NCI-H1417 treated with DMSO at 0.1 percent for 48 hours (cell line): Measurements from ENCODE around the gene DIABLO.
"Not testable (repeated sequence)": the region's sequence is repeated elsewhere in the genome, so short reads cannot be mapped to it uniquely, and the experiment has no call there.

Source experiments
- DNase-seq: peaks from one replicate; lab custom pipeline; 2025; lab: John Stamatoyannopoulos, UW

DIABLO gene

DNA sequence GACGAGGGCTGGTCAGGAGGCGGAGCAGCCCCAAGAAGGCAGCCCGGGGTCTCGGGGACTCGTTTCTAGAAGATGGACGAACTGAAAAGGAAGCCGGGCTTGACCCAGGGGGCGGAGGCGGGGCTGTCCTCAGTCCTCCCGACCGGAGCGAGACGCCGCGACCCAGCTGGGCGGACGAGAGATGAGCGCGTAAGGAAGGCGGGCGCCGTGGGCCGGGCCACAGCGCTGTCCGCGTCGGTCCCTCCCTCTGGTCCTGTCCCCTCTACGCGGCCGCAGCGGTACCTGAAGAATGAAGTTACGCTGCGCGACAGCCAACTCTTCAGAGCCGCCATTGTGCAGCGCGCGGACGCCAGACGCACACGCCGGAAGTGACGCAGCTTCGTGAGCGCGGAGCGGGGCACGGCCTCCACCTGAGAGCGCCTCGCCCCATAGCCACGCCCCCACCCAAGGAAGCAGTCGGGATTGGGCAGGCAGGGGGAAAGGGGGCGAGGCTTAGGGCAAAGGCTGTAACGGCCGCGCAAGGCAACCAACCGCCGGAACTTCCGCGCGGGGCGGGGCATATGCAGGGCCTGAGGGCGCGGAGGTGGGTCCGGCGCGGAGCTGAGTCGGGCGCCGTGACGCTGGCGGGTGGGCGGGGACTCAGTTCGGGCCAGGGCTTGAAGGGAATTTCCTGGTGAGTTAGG, at the start of gene DIABLO:
Gene DIABLO, minus strand, starts transcription at position 370 of the 683 bp plus-strand sequence. Its CDS starts 38 bp downstream, at position 332.
- peak; percentile 97 for DNase-seq

GRCh38 chr12:122275459-122275858, 49.6 kb upstream of the DIABLO start:
- no peak for DNase-seq

DNA sequence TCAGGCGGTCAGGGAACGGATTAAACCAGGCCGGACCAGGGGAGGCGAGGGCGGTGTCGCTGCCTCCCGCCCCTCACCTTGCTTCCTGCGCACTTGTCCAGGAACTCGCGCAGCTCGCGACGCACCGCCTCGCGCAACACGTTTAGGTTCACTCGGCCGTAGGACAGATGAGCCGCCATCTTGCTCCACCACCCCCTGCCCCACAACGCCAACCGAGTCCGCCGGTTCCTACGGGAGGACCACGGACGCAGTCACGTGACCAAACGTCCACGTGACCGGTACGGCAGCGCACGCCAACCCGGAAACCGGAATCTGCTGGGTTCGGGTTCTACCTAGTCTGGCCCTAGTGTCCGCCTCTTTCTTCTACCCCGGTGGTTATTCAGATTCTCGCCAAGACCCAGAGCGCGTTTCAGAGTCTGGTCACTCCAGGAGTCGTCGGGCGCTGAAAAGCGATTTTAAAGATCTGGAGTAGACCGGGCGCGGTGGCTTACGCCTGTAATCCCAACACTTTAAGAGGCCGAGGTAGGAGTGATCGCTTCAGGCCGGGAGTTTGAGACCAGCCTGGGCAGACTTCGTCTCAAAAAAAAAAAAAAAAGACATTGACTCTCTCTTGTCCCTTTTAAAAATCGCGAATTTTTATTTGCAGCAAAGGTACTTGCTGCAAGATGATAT, 40.5 kb upstream of the DIABLO start, which contains the start of gene VPS33A:
Gene VPS33A, minus strand, starts transcription at position 265 of the 672 bp plus-strand sequence. Its CDS starts 86 bp downstream, at position 179.
- peak; percentile 78 for DNase-seq

DNA sequence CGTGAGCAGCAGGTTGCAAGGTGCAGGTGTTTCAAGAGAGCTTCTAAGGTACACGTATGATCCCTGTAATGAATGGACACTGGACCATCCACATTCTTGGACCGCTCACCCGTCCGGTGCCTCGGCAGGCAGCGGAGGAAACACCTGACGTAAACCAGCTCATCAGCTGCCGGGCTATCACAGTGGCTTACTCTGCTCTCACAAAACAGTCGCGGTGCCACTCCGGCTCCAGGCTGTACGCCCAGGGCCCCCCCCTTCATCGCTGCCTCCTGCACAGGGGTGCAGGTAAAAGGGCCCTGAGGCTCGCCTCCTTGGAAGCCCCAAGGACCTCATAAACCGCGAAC, 40.0 kb upstream of the DIABLO start:
- peak; percentile 59 for DNase-seq

DNA sequence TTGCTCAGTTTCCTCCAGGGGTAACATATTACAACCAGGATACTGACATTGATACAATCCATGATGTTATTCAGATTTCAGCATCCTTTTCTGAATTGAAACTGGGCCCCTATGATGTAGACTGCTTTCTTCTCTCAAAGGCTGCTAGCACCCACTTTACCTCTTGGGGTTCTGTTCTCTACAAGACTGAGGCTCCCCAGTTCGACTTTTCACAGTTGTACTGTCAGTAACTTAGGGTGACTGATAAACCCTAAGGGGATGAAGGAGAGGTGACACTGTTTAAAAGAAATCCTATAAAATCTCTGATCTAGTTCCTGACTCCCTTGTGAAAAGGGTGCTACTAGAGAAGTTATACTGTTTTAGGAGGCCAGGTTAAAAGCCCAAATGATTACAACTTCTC, 39.6 kb upstream of the DIABLO start:
- DNase-seq: no peak

DNA sequence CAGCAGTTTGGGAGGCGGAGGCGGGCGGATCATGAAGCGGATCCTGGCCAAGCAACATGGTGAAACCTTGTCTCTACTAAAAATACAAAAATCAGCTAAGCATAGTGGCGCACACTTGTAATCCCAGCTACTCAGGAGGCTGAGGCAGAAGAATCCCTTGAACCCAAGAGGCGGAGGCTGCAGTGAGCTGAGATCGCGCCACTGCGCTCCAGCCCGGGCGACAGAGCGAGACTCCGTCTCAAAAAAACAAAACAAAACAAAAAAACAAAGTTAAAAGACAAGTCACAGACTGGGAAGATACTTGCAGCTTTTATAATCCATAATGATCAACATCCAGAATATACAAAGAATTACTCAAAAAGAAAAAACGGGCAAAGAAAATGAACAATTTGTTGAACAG, 34.9 kb upstream of the DIABLO start:
- not testable (repeated sequence) for DNase-seq

GRCh38 chr12:122258939-122259338, 33.1 kb upstream of the DIABLO start:
- not testable (repeated sequence) for DNase-seq

DNA sequence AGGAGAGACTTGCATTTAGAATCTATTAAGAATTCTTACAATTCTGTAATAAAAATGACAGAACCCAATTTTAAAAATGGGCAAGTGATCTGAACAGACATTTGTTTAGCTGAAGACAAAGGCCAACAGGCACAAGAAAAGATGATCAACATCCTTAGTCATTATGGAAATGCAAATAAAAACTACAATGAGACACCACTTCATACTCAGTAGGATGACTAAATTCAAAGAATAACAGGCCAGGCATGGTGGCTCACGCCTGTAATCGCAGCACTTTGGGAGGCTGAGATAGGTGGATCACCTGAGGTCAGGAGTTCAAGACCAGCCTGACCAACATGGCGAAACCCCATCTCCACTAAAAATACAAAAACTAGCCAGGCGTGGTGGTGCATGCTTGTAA, 32.6 kb upstream of the DIABLO start:
- not testable (repeated sequence) for DNase-seq

DNA sequence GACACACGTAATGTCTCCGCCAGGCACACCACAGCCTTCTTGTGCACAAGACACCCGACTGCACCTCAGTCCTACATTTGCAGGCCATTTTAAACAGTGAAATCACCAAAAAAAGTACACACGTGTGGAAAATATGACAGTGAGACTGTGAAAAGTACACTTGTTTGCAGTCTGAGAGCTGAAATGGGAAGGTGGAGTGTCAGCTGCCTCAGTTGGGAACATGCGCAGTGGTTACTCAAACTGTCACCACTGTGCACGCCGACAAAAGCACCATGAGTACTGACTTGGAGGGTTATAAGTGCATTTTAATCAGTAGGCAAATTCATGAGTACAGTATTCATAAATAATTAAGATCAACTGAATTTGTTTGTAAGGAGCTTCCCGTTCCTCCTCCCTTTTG, 24.7 kb upstream of the DIABLO start:
- DNase-seq: no peak

- no peak for DNase-seq
These were observed 24.2 kb upstream of the DIABLO start for GRCh38 chr12:122250047-122250446.

DNA sequence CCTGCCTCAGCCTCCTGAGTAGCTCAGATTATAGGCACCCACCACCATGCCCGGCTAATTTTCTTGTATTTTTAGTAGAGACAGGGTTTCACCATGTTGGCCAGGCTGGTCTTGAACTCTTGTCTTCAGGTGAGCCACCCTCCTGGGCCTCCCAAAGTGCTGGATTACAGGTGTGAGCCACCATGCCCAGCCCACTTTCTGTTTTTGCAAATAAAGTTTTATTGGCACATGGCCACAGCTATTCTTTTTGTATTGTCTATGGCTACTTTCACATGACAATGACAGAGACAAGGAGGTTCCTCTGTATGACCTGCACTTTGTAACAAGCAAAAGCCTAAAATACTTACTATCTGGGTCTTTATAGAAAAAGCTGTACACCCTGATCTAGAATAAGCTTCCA, 19.7 kb upstream of the DIABLO start:
- DNase-seq: no peak

GRCh38 chr12:122244565-122245371, 18.9 kb upstream of the DIABLO start:
- DNase-seq: no peak

DNA sequence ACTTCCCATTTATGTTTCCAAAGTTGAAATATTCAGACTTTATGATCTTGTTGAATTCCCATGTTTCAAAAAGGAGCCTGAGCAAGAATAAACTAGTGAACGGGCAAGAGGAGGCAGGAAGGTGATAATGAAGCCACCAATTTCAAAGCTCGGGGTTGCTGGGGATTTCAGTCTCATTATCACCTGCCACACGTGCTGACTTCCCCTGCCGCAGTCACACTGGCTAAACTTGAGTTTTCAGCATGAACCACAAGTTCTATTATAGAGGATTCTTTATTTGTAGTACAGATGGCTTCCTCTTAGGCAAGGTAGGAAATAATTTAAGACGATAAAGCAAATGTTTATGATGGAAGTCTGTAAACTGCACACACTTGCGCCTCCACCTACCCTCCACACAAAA, 18.1 kb upstream of the DIABLO start:
- no peak for DNase-seq

- no peak for DNase-seq
These were observed 13.0 kb upstream of the DIABLO start for GRCh38 chr12:122238861-122239260.

DNA sequence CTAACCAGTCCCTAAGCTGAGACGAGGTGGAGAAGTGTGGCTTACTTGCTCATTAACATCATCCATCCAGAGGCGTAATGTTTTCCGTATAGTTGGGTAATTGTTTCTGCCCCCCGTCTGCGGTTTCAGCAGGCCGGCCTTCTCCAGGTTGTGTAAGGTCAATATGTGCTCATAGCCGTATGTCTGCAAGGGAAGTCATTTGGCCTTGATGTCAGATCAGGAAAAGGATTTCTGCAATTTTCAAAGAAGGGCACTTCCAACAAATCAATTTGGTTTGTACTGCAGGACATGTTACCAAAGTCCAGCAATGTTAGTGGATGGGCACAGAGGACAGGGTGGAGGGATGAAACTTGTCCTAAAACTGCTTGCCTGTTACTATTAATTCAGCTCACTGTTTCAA, 9.9 kb upstream of the DIABLO start:
- no peak for DNase-seq

DNA sequence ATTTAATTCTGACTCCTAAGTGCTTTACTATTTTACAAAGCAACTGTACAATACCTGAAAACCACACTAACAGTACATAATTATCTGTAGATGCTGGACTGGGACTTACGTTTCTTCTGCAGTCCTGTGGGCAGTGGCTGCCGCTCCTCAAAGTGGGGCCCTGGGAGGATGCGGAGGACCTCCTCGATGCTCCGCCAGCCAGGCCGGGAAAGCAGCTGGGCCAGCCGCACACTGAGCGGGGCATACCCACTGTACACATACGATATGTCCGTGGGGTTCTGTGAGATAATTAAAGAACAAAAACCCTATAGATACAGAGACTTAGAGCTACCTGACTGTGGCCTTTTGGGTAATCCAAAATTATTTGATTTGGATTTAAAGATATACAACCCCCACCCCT, 6.8 kb upstream of the DIABLO start:
- DNase-seq: no peak

GRCh38 chr12:122230798-122231197, 4.9 kb upstream of the DIABLO start:
- DNase-seq: no peak

DNA sequence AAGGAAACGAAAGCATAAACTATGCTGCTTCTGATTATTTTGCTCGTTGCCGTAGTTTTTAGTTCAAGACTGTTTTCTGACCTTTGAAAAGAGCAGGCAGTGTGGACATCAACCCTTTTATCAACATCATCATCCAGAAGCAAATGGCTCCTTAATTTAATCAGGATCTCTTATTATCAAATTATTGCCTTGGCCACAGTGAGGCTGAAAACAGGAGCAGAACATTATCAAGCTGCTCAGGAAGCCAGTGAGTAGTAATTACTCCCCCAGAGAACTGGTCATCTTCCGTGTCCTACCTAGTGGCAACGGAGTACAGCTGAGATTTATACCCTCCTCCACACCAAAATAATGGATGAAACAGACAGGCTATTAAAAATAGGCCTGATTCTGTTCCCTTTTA, 2.2 kb upstream of the DIABLO start:
- DNase-seq: no peak

DNA sequence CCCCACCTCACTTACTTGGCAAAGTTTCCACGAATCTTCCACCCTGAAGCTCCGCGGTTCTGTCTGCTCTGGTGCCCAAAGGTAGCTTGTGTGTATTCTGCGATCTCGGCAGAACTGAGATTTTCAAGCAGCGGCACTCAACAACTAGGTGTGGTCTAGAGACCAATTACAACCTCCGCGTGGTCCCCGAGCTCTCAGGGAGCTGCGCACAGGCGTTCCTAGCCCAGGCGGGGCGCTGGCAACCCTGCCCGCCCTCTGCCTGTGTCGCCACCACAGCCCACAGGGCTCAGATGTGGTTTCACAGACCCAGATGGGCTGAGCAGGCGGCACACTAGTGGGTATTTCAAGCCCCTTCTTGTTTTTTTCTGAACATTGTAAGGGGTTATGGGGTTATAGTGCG, 1.5 kb upstream of the DIABLO start:
- no peak for DNase-seq

DNA sequence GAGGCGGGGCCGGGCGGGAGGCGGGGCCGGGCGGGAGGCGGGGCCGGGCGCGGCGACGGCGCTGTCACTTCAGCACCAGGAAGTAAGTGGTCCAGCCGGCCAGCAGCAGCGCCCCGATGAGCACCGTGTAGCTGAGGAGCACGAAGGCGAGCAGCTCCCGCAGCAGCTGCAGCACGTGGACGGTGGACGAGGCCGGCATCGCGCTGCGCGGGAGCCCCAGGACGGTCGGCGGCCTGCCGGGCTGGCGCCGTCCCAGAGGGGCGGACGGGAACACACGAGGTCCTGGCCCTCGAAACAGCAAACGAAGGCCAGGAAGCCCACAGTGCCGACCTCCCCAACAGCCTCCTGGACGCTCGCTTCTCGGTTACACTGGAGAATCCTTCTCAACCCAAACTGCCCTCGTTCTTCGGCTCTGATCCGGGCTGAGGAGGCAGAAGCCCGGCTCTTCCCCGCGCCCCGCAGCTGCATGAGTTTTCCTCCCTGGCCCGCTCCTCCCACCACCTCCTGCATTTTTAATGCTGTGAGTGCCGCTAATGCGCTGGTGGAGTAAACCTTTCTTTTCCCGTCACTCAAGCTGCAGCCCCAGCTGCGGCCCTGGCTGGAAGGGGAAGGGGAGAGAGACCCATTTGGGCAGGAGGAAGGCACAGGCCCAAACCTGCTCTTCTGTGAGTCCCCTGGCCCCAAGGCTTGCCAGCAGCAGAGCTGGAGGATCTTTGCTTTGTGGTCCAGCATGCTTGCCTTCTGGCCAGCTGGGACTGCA, 694 bp upstream of the DIABLO start:
- no peak for DNase-seq

DNA sequence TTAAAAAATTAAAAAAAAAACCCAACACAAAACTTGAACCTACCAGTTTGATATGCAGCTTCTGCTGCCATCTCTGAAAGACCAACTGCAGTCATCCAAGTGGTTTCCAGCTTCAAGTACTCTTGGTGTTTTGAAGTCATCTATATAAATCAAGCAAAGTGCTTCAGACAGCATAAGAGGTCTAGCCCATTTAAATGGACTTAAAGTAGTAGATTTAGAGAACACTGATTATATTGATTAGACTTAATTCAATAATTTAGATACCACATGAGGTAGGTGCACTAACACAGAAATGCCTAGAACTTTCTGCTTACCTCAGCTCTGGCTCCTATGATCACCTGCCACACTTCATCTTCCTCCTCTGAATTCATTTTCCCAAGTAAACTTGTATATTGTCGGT, 9.4 kb downstream of the DIABLO start:
- no peak for DNase-seq

GRCh38 chr12:122215771-122216170, 10.1 kb downstream of the DIABLO start:
- no peak for DNase-seq
